HG03196 (cell line): ENCODE measurements around the gene IL27RA.
"Not testable (repeated sequence)": the region's sequence is repeated elsewhere in the genome, so short reads cannot be mapped to it uniquely, and the experiment has no call there.

Experiments used
- ATAC-seq: cut with Tn5 transposase; IDR thresholded peaks from one replicate; pipeline ENCODE4 v1.9.1; 2021; ENCODE audit not compliant: unreplicated experiment

The IL27RA gene

GRCh38 chr19:13998426-13998825 lies 33.1 kb upstream of the IL27RA start:
- no peak for ATAC-seq

- no peak for ATAC-seq
Observed at GRCh38 chr19:13999085-13999484, 32.5 kb upstream of the IL27RA start.

- ATAC-seq = no peak
Observed at GRCh38 chr19:14000691-14001375, 30.7 kb upstream of the IL27RA start.

GRCh38 chr19:14002571-14003250 lies 28.9 kb upstream of the IL27RA start:
- ATAC-seq = no peak

GRCh38 chr19:14003251-14004055 lies 28.1 kb upstream of the IL27RA start:
- ATAC-seq = no peak

GRCh38 chr19:14004619-14005348 lies 26.8 kb upstream of the IL27RA start:
- ATAC-seq = no peak

GRCh38 chr19:14005349-14006084 lies 26.0 kb upstream of the IL27RA start:
- peak; percentile 41 for ATAC-seq

GRCh38 chr19:14006085-14006765 lies 25.3 kb upstream of the IL27RA start, which contains the start of gene RFX1:
TSS of gene RFX1 (minus strand) at chr19:14006320. CDS start at chr19:13993843, 12,477 bp downstream.
- peak; percentile 70 for ATAC-seq

GRCh38 chr19:14006766-14007562 lies 24.6 kb upstream of the IL27RA start:
- ATAC-seq = peak; percentile 27

GRCh38 chr19:14012378-14012915 lies 19.1 kb upstream of the IL27RA start:
- no peak for ATAC-seq

GRCh38 chr19:14015524-14016035 lies 16.0 kb upstream of the IL27RA start:
- ATAC-seq = peak; percentile 82

GRCh38 chr19:14019100-14019499 lies 12.5 kb upstream of the IL27RA start:
- no peak for ATAC-seq

- not testable (repeated sequence) for ATAC-seq
Observed at GRCh38 chr19:14019739-14020138, 11.8 kb upstream of the IL27RA start.

GRCh38 chr19:14021474-14021873 lies 10.1 kb upstream of the IL27RA start:
- ATAC-seq = no peak

GRCh38 chr19:14022469-14022868 lies 9.1 kb upstream of the IL27RA start:
- no peak for ATAC-seq

GRCh38 chr19:14023404-14024235 lies 7.9 kb upstream of the IL27RA start:
- no peak for ATAC-seq

- not testable (repeated sequence) for ATAC-seq
Observed at GRCh38 chr19:14026652-14027192, 4.8 kb upstream of the IL27RA start.
